PFSK-1 (cell line): ENCODE measurements around the gene TANGO2.

Experiments
- POLR2AphosphoS5 ChIP-seq: IDR thresholded peaks from 2 replicates; pipeline ENCODE4 v1.6.1; 2012; ENCODE audit warnings: low read depth, mild to moderate bottlenecking, control low read depth, low read length, moderate library complexity
- TF ChIP-seq, protein P1 (sequence below), 2 experiments: IDR thresholded peaks; 2 replicates each; pipeline versions ENCODE4 v1.6.1 to v1.8.0; 2011 to 2012; ENCODE audit warnings: low read depth in 2 of 2, low read length in 2 of 2, control low read depth in 1 of 2, inconsistent platforms in 1 of 2, mild to moderate bottlenecking in 1 of 2, moderate library complexity in 1 of 2; ENCODE audit not compliant: insufficient read depth in 1 of 2

DNA sequence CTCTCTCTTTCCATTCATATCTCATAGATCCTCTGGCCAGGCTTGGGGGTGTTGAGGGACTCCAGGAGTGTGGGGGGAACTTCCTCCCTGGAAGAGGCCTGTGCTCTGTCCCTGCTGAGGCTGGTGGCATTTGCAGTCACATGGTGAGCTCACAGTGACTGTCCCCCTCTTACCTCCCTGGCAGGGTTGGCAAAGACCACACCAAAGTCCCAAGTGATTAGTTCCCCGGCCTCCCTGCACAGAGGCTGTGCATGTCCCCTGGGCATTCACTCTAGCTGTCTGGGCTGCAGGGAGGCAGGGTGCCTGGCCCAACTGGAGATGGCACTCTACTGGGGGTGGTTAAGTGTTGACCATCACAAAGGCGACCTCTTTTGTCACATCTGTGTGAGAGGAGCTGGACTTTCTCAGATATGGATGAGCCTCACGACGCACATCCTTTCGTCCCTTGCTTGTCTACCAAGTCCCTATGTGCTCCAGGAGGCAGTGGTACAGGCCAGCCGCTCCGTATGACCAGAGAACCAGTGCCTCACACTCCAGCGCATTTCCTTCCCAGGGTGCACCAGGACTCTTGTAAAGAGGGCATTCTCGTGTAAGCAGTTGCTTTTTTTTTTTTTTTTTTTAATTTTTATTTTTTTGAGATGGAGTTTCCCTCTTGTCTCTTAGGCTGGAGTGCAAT, 8.8 kb downstream of the TANGO2 start:
- TF ChIP-seq, protein P1, sequence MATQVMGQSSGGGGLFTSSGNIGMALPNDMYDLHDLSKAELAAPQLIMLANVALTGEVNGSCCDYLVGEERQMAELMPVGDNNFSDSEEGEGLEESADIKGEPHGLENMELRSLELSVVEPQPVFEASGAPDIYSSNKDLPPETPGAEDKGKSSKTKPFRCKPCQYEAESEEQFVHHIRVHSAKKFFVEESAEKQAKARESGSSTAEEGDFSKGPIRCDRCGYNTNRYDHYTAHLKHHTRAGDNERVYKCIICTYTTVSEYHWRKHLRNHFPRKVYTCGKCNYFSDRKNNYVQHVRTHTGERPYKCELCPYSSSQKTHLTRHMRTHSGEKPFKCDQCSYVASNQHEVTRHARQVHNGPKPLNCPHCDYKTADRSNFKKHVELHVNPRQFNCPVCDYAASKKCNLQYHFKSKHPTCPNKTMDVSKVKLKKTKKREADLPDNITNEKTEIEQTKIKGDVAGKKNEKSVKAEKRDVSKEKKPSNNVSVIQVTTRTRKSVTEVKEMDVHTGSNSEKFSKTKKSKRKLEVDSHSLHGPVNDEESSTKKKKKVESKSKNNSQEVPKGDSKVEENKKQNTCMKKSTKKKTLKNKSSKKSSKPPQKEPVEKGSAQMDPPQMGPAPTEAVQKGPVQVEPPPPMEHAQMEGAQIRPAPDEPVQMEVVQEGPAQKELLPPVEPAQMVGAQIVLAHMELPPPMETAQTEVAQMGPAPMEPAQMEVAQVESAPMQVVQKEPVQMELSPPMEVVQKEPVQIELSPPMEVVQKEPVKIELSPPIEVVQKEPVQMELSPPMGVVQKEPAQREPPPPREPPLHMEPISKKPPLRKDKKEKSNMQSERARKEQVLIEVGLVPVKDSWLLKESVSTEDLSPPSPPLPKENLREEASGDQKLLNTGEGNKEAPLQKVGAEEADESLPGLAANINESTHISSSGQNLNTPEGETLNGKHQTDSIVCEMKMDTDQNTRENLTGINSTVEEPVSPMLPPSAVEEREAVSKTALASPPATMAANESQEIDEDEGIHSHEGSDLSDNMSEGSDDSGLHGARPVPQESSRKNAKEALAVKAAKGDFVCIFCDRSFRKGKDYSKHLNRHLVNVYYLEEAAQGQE (IDR thresholded peaks at IDR 0.05; ENCODE audit: insufficient read depth in 1 of 2, low read depth in 2 of 2, low read length in 2 of 2): no peak
- no peak for TF ChIP-seq POLR2AphosphoS5
